Transverse colon (tissue), 4 donors: ENCODE measurements around the gene PCLO. TPM values are rescaled to one million over a fixed set of nuclear protein-coding genes. Genes with fewer than 3 reads are reported as not detected.

Experiments used
- DNase-seq: peaks from one replicate; pipeline ENCODE4 v3.0.0-alpha.2; 2019
- H3K27ac ChIP-seq, 4 donors: fragments of 200-600 bp; sonication (generic); 2 replicates each; pipeline ENCODE4 v1.5.1; 2016 to 2018; ENCODE audit warnings: inconsistent platforms in 4 of 4
- H3K27me3 ChIP-seq: fragments of 200-600 bp; sonication (generic); 2 replicates; pipeline ENCODE4 v1.5.1; 2017; ENCODE audit warnings: inconsistent platforms
- H3K36me3 ChIP-seq, 4 donors: fragments of 200-600 bp; sonication (generic); 2 replicates each; pipeline ENCODE4 v1.5.1; 2017 to 2019; ENCODE audit warnings: inconsistent platforms in 4 of 4
- H3K4me1 ChIP-seq, 4 donors: fragments of 200-600 bp; sonication (generic); 2 replicates each; pipeline ENCODE4 v1.5.1; 2017 to 2020; ENCODE audit warnings: inconsistent platforms in 4 of 4
- H3K4me3 ChIP-seq, 4 donors: fragments of 200-600 bp; sonication (generic); 1 replicate in 1 of 4; 2 replicates in 3 of 4; pipeline versions ENCODE4 v1.5.1 to v1.6.1; 2017 to 2019; ENCODE audit warnings: inconsistent platforms in 4 of 4
- H3K9me3 ChIP-seq, 2 donors: fragments of 200-600 bp; sonication (generic); 2 replicates each; pipeline ENCODE4 v1.5.1; 2017 to 2019; ENCODE audit warnings: inconsistent platforms in 2 of 2
- CTCF ChIP-seq, 5 experiments: fragments of 200-600 bp in 3 of 5; fragments of 450-650 bp in 2 of 5; sonication (generic) in 3 of 5; IDR thresholded peaks; 1 replicate in 2 of 5; 2 replicates in 3 of 5; pipeline ENCODE4 v1.5.1; 2016 to 2017; ENCODE audit warnings: antibody characterized with exemption in 5 of 5, inconsistent platforms in 3 of 5, mild to moderate bottlenecking in 2 of 5, moderate library complexity in 1 of 5
- EP300 ChIP-seq: sonication (generic); formaldehyde crosslinking; IDR thresholded peaks from one replicate; pipeline ENCODE4 v1.6.1; 2017; ENCODE audit warnings: antibody characterized with exemption, low read depth
- POLR2A ChIP-seq: fragments of 450-650 bp; IDR thresholded peaks from one replicate; pipeline ENCODE4 v1.6.1; 2016; ENCODE audit warnings: antibody characterized with exemption, mild to moderate bottlenecking, moderate library complexity
- POLR2AphosphoS5 ChIP-seq, 3 donors: sonication (generic); formaldehyde crosslinking; IDR thresholded peaks; one replicate each; pipeline ENCODE4 v1.6.1; 2016; ENCODE audit warnings: antibody characterized with exemption in 3 of 3
- WGBS, 2 donors: methylation state at CpG; one replicate each; pipeline ENCODE4 v1.1.5; 2018; ENCODE audit warnings: low coverage in 1 of 2; 5-methylcytosine and 5-hydroxymethylcytosine counted together
- in situ Hi-C, 4 donors: fragments of 200-750 bp; cut with MboI; loops; one replicate each; pipeline versions ENCODE4 v1.15.0 to v1.15.1; 2017; ENCODE audit warnings: low sequenced_read_pairs in 3 of 4, low pct_ligation_motif_present in 1 of 4, low pct_unique_long_range_greater_than_20kb in 1 of 4
- intact Hi-C: fragments of 100-400 bp; cut with DNase I; formaldehyde crosslinking; loops from one replicate; pipeline ENCODE4 v1.15.1; 2023; ENCODE audit warnings: low total_unique reads
- total RNA-seq, 4 donors: library from RNA; depleted of rRNA; stranded (reverse); fragments of >200 nt; gene quantifications; one replicate each; pipeline ENCODE4 v1.1.0, GENCODE V29; 2016

Gene PCLO
- total RNA-seq, 4 donors from 2014 or later, result 9.8 to 39.8 (median 16.2) TPM

GRCh38 chr7:82729172-82730030 lies 433.3 kb downstream of the PCLO start:
- TF ChIP-seq POLR2AphosphoS5 (IDR thresholded peaks at IDR 0.05) (no peak), CTCF (IDR thresholded peaks at IDR 0.05) (peak; percentile 46 to 60 (median 55)), EP300 (no peak)
- in situ Hi-C loops, result loop anchor here in 3 of 4 donors (10.0 to 25.0 kb wide), 3 partner anchors 492 to 692 kb away; no protein-coding TSS in a partner anchor
- intact Hi-C loops, result no loop called here

GRCh38 chr7:82726038-82726800 lies 436.5 kb downstream of the PCLO start:
- in situ Hi-C loops (loop anchor here in 2 of 4 donors (25.0 kb wide), 2 partner anchors 489 to 689 kb away; no protein-coding TSS in a partner anchor), intact Hi-C loops (no loop called here)
- Histone ChIP-seq H3K36me3 (no peaks in the 10 kb centered on the region), H3K4me1 (peaks cover 0 to 24% (median 10%) of the 10 kb centered on the region in 4 donors), H3K4me3 (no peak overlapping the region), H3K27ac (no peak overlapping the region), H3K27me3 (no peaks in the 10 kb centered on the region), H3K9me3 (no peaks in the 10 kb centered on the region)
- no peak for DNase-seq
- 58 to 60% methylated on average over 3 to 7 of the region's 7 CpGs for WGBS, 2 donors
- TF ChIP-seq POLR2A (no peak), POLR2AphosphoS5 (IDR thresholded peaks at IDR 0.05) (no peak), CTCF (IDR thresholded peaks at IDR 0.05) (no peak)

More at GRCh38 chr7:82729172-82730030, 433.3 kb downstream of the PCLO start:
- H3K27me3 ChIP-seq, result no peaks in the 10 kb centered on the region
- no peak for DNase-seq
- H3K4me3 ChIP-seq, result no peak overlapping the region
- WGBS, 2 donors, result 29 to 33% methylated on average over 8 of the region's 8 CpGs
- no peaks in the 10 kb centered on the region for H3K9me3 ChIP-seq
- no peaks in the 10 kb centered on the region for H3K36me3 ChIP-seq
- H3K4me1 ChIP-seq, result peaks cover 0 to 17% (median 2%) of the 10 kb centered on the region in 4 donors
- no peak overlapping the region for H3K27ac ChIP-seq

- 26 to 29% methylated on average over 1 of the region's 1 CpG for WGBS, 2 donors
- Histone ChIP-seq H3K27me3 (no peaks in the 10 kb centered on the region), H3K9me3 (no peaks in the 10 kb centered on the region), H3K4me3 (no peak overlapping the region), H3K4me1 (peaks cover 0 to 24% (median 10%) of the 10 kb centered on the region in 4 donors), H3K36me3 (no peaks in the 10 kb centered on the region), H3K27ac (no peak overlapping the region)
- in situ Hi-C loops (no loop called here), intact Hi-C loops (no loop called here)
- no peak for TF ChIP-seq POLR2A
- no peak for TF ChIP-seq EP300
- no peak for TF ChIP-seq POLR2AphosphoS5 (IDR thresholded peaks at IDR 0.05)
- no peak for TF ChIP-seq CTCF (IDR thresholded peaks at IDR 0.05)
- DNase-seq, result no peak
Measured at GRCh38 chr7:82723411-82723810, 439.3 kb downstream of the PCLO start.

- intact Hi-C loops, result no loop called here
- H3K27me3 ChIP-seq, result no peaks in the 10 kb centered on the region
- no peaks in the 10 kb centered on the region for H3K9me3 ChIP-seq
- in situ Hi-C loops, result no loop called here
- peaks cover 0 to 24% (median 10%) of the 10 kb centered on the region in 4 donors for H3K4me1 ChIP-seq
- no peaks in the 10 kb centered on the region for H3K36me3 ChIP-seq
- DNase-seq, result no peak
- TF ChIP-seq EP300 (no peak), CTCF (IDR thresholded peaks at IDR 0.05) (no peak), POLR2A (no peak), POLR2AphosphoS5 (IDR thresholded peaks at IDR 0.05) (no peak)
- WGBS, 2 donors, result 14 to 42% methylated on average over 1 to 3 of the region's 3 CpGs
- no peak overlapping the region for H3K4me3 ChIP-seq
- no peak overlapping the region for H3K27ac ChIP-seq
Measured at GRCh38 chr7:82722946-82723345, 439.7 kb downstream of the PCLO start.
